IMR-90 (cell line): ENCODE data around the gene ACTRT2. TPM values are rescaled to one million over a fixed set of nuclear protein-coding genes. Genes with fewer than 3 reads are reported as not detected.

ENCODE experiments used
- ATAC-seq: fragments of 200-7000 bp; cut with Tn5 transposase; 2 replicates; pipeline ENCODE4 v1.9.1; 2020; ENCODE audit warnings: low read depth, mild to moderate bottlenecking, moderate library complexity
- BruUV-seq: library from RNA; stranded (reverse); fragments of 400-500 nt; replicated peaks from 2 replicates; lab custom pipeline; 2021; lab: Mats Ljungman, UMichigan
- CTCF ChIA-PET: fragments of 300-600 bp; formaldehyde crosslinking; extraction: SDS; loops from one replicate; lab custom pipeline; 2021; ENCODE audit warnings: antibody characterized with exemption; lab: Yijun Ruan, JAX
- POLR2A ChIA-PET: fragments of 300-600 bp; sonication (Branson Sonifier 250); formaldehyde crosslinking; loops from one replicate; lab custom pipeline; 2022; ENCODE audit warnings: antibody characterized with exemption; ENCODE audit not compliant: unreplicated experiment; lab: Charles Lee
- DNase-seq: peaks from one replicate; pipeline ENCODE4 v3.0.0; 2013
- H2AFZ ChIP-seq: replicated peaks from 2 replicates; pipeline ENCODE3; 2013; ENCODE audit warnings: low read length, mild to moderate bottlenecking; ENCODE audit not compliant: poor library complexity
- H2AK5ac ChIP-seq: 2 replicates; pipeline ENCODE4 v1.6.1; 2013; ENCODE audit warnings: low read depth, low read length, inconsistent platforms
- H2AK9ac ChIP-seq: replicated peaks from 2 replicates; pipeline ENCODE3; 2013; ENCODE audit warnings: mild to moderate bottlenecking, low read depth, low read length, moderate library complexity; ENCODE audit not compliant: poor library complexity
- H2BK120ac ChIP-seq: 2 replicates; pipeline ENCODE4 v1.6.1; 2013; ENCODE audit warnings: low read depth, low read length, inconsistent platforms
- H2BK15ac ChIP-seq: 3 replicates; pipeline ENCODE4 v1.6.1; 2013; ENCODE audit warnings: low read depth, low read length, inconsistent platforms
- H2BK20ac ChIP-seq: 2 replicates; pipeline ENCODE4 v1.6.1; 2013; ENCODE audit warnings: low read depth, mild to moderate bottlenecking, inconsistent platforms, low read length, moderate library complexity
- H2BK5ac ChIP-seq: 2 replicates; pipeline ENCODE4 v1.6.1; 2013; ENCODE audit warnings: mild to moderate bottlenecking, low read depth, low read length, inconsistent platforms; ENCODE audit not compliant: poor library complexity, severe bottlenecking
- H3K14ac ChIP-seq: replicated peaks from 2 replicates; pipeline ENCODE4 v1.6.1; 2013; ENCODE audit warnings: low read depth, low read length, inconsistent platforms
- H3K18ac ChIP-seq: 2 replicates; pipeline ENCODE4 v1.6.1; 2013; ENCODE audit warnings: low read depth, low read length, control low read depth
- H3K23ac ChIP-seq: 2 replicates; pipeline ENCODE4 v1.6.1; 2013; ENCODE audit warnings: low read depth, low read length, inconsistent platforms
- H3K27ac ChIP-seq: 2 replicates; pipeline ENCODE4 v1.5.1; 2013; ENCODE audit warnings: mild to moderate bottlenecking, control low read depth, low read length; ENCODE audit not compliant: insufficient read depth
- H3K27me3 ChIP-seq: 2 replicates; pipeline ENCODE4 v1.6.1; 2013; ENCODE audit warnings: low read length; ENCODE audit not compliant: control insufficient read depth, insufficient read depth
- H3K36me3 ChIP-seq: 2 replicates; pipeline ENCODE4 v1.6.1; 2013; ENCODE audit warnings: low read length, mixed read lengths; ENCODE audit not compliant: control insufficient read depth, insufficient read depth
- H3K4ac ChIP-seq: 2 replicates; pipeline ENCODE4 v1.6.1; 2013; ENCODE audit warnings: low read depth, low read length, inconsistent platforms
- H3K4me1 ChIP-seq: 2 replicates; pipeline ENCODE4 v1.6.1; 2013; ENCODE audit warnings: low read length, mixed read lengths; ENCODE audit not compliant: control insufficient read depth, insufficient read depth
- H3K4me2 ChIP-seq: 2 replicates; pipeline ENCODE4 v1.6.1; 2013; ENCODE audit warnings: low read depth, mild to moderate bottlenecking, control low read depth, low read length, moderate library complexity
- H3K4me3 ChIP-seq: 2 replicates; pipeline ENCODE4 v1.5.1; 2013; ENCODE audit warnings: low read depth, mild to moderate bottlenecking, control low read depth, low read length, moderate library complexity; ENCODE audit not compliant: insufficient read depth
- H3K56ac ChIP-seq: 2 replicates; pipeline ENCODE4 v1.6.1; 2013; ENCODE audit warnings: low read length, inconsistent platforms; ENCODE audit not compliant: insufficient read depth; ENCODE audit errors: extremely low read depth
- H3K79me1 ChIP-seq, 2 experiments: 2 replicates each; pipeline ENCODE4 v1.6.1; 2013; ENCODE audit warnings: low read length in 2 of 2, inconsistent platforms in 1 of 2, low read depth in 1 of 2
- H3K9ac ChIP-seq: 2 replicates; pipeline ENCODE4 v1.6.1; 2013; ENCODE audit warnings: low read depth, low read length, control low read depth
- H3K9me1 ChIP-seq: 2 replicates; pipeline ENCODE4 v1.6.1; 2013; ENCODE audit warnings: low read length, inconsistent platforms; ENCODE audit not compliant: insufficient read depth
- H3K9me3 ChIP-seq: 2 replicates; pipeline ENCODE4 v1.6.1; 2013; ENCODE audit warnings: low read length; ENCODE audit not compliant: control insufficient read depth, insufficient read depth
- H4K20me1 ChIP-seq: 2 replicates; pipeline ENCODE4 v1.6.1; 2013; ENCODE audit warnings: low read length, inconsistent platforms; ENCODE audit not compliant: insufficient read depth
- H4K5ac ChIP-seq: 2 replicates; pipeline ENCODE4 v1.6.1; 2013; ENCODE audit warnings: mild to moderate bottlenecking, low read depth, low read length, control low read depth
- H4K8ac ChIP-seq, 2 experiments: 2 replicates each; pipeline ENCODE4 v1.6.1; 2013; ENCODE audit warnings: low read depth in 2 of 2, low read length in 2 of 2, control low read depth in 1 of 2, inconsistent platforms in 1 of 2
- H4K91ac ChIP-seq: 2 replicates; pipeline ENCODE4 v1.6.1; 2013; ENCODE audit warnings: low read depth, low read length, inconsistent platforms; ENCODE audit not compliant: insufficient read depth
- BHLHE40 ChIP-seq: fragments of 150-350 bp; IDR thresholded peaks from 2 replicates; pipeline ENCODE4 v1.6.1; 2016; ENCODE audit warnings: mild to moderate bottlenecking, low read depth, low read length
- CEBPB ChIP-seq: IDR thresholded peaks from 2 replicates; pipeline ENCODE4 v1.6.1; 2012; ENCODE audit warnings: low read depth, low read length, improper control_type of control experiment
- CHD1 ChIP-seq: IDR thresholded peaks from 2 replicates; pipeline ENCODE4 v1.6.1; 2012; ENCODE audit warnings: low read depth, low read length, improper control_type of control experiment
- FOS ChIP-seq: fragments of 150-350 bp; IDR thresholded peaks from 2 replicates; pipeline ENCODE4 v1.6.1; 2016; ENCODE audit warnings: low read depth, low read length
- MAFK ChIP-seq: IDR thresholded peaks from 2 replicates; pipeline ENCODE4 v1.6.1; 2012; ENCODE audit warnings: low read depth, low read length, improper control_type of control experiment
- MAZ ChIP-seq: IDR thresholded peaks from 2 replicates; pipeline ENCODE4 v1.6.1; 2012; ENCODE audit warnings: low read depth, mild to moderate bottlenecking, low read length, improper control_type of control experiment, moderate library complexity, borderline replicate concordance
- MXI1 ChIP-seq: IDR thresholded peaks from 2 replicates; pipeline ENCODE4 v1.6.1; 2012; ENCODE audit warnings: low read depth, mild to moderate bottlenecking, low read length, moderate library complexity, borderline replicate concordance
- NFE2L2 ChIP-seq: fragments of 150-350 bp; IDR thresholded peaks from 2 replicates; pipeline ENCODE4 v1.6.1; 2016; ENCODE audit warnings: low read depth, mild to moderate bottlenecking, low read length
- POLR2A ChIP-seq: IDR thresholded peaks from 2 replicates; pipeline ENCODE4 v1.6.1; 2012; ENCODE audit warnings: mild to moderate bottlenecking, low read depth, low read length
- RAD21 ChIP-seq: IDR thresholded peaks from 2 replicates; pipeline ENCODE4 v1.6.1; 2012; ENCODE audit warnings: low read length, improper control_type of control experiment
- RCOR1 ChIP-seq: IDR thresholded peaks from 2 replicates; pipeline ENCODE4 v1.6.1; 2012; ENCODE audit warnings: mild to moderate bottlenecking, low read length, improper control_type of control experiment; ENCODE audit not compliant: insufficient replicate concordance
- RFX5 ChIP-seq: IDR thresholded peaks from 2 replicates; pipeline ENCODE4 v1.8.0; 2012; ENCODE audit warnings: low read depth, mild to moderate bottlenecking, low read length, moderate library complexity
- SMC3 ChIP-seq: fragments of 150-350 bp; IDR thresholded peaks from 2 replicates; pipeline ENCODE4 v1.6.1; 2016; ENCODE audit warnings: low read depth, mild to moderate bottlenecking, antibody characterized with exemption, low read length, moderate library complexity
- WGBS, 2 experiments: methylation state at CpG; one replicate each; pipeline versions ENCODE4 v1.1.5 to v1.1.7; 2013; ENCODE audit warnings: missing lambda C conversion rate in 2 of 2; ENCODE audit not compliant: insufficient read length in 1 of 2; ENCODE audit errors: extremely low coverage in 2 of 2; 5-methylcytosine and 5-hydroxymethylcytosine counted together
- dilution Hi-C: fragments of 300-500 bp; cut with HindIII; formaldehyde crosslinking; loops from one replicate; pipeline ENCODE4 v1.14.3; 2018; ENCODE audit warnings: low sequenced_read_pairs; ENCODE audit not compliant: unreplicated experiment
- in situ Hi-C: fragments of 300-500 bp; cut with MboI; formaldehyde crosslinking; loops from 3 replicates; pipeline ENCODE4 v1.14.3; 2019; ENCODE audit warnings: low sequenced_read_pairs, inconsistent platforms, mixed read lengths
- intact Hi-C: fragments of 100-400 bp; cut with micrococcal nuclease; formaldehyde crosslinking; loops from 2 replicates; pipeline ENCODE4 v1.10.0; 2022
- polyA plus RNA-seq, 3 experiments: library from polyadenylated mRNA; depleted of rRNA; stranded (reverse); fragments of >200 nt; gene quantifications; 2 replicates each; pipeline ENCODE4 v1.2.3, GENCODE V29; 2012; ENCODE audit warnings: low replicate concordance in 1 of 3
- total RNA-seq: library from RNA; depleted of rRNA; stranded (reverse); fragments of >200 nt; gene quantifications from 2 replicates; pipeline ENCODE4 v1.2.3, GENCODE V29; 2012
- TF ChIP-seq, protein P1 (sequence below): conservative IDR thresholded peaks from 2 replicates; pipeline ENCODE4 v1.5.1; 2012; ENCODE audit warnings: mild to moderate bottlenecking, low read depth, low read length, improper control_type of control experiment
- TF ChIP-seq, protein P2 (sequence below): fragments of 150-350 bp; IDR thresholded peaks from 2 replicates; pipeline ENCODE4 v1.6.1; 2017; ENCODE audit warnings: mild to moderate bottlenecking, antibody characterized with exemption, low read length, low read depth
- TF ChIP-seq, protein P3 (sequence below): fragments of 150-350 bp; IDR thresholded peaks from 2 replicates; pipeline ENCODE4 v1.6.1; 2016; ENCODE audit warnings: low read depth, mild to moderate bottlenecking, low read length, moderate library complexity, borderline replicate concordance

Gene ACTRT2
- total and polyA plus RNA-seq, 2 of the 4 experiments (the other 2 are of a cell fraction): not detected

DNA sequence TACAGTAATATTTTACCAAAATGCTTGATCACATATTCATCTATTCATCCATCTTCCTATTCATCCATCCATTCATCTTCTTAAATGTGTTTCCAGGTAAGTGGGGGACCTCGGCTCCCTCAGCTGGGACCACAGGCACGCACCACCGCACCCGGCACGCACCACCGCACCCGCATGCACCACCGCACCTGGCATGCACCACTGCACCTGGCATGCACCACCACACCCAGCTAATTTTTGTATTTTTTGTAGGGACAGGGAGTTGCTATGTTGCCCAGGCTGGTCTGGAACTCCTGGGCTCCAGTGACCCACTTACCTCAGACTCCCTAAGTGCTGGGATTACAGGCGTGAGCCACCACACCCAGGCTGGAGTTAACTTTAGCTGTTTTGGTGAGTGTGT, 21.2 kb downstream of the ACTRT2 start:
- POLR2A ChIA-PET: no interaction called here
- no peak overlapping the region for H4K8ac ChIP-seq
- H2AK9ac ChIP-seq: no peak overlapping the region
- no peak overlapping the region for H2BK120ac ChIP-seq
- H3K27me3 ChIP-seq: no peaks in the 10 kb centered on the region
- CTCF ChIA-PET: no interaction called here
- no peaks in the 10 kb centered on the region for H3K9me1 ChIP-seq
- H3K9me3 ChIP-seq: peaks cover 17% of the 10 kb centered on the region
- H3K4me1 ChIP-seq: no peaks in the 10 kb centered on the region
- in situ Hi-C loops (no loop called here), intact Hi-C loops (no loop called here), dilution Hi-C loops (no loop called here)
- H3K18ac ChIP-seq: no peak overlapping the region
- no CpG with 5 or more reads among the region's 9 CpGs for WGBS, 2 experiments
- H3K23ac ChIP-seq: no peak overlapping the region
- H2AK5ac ChIP-seq: no peak overlapping the region
- H3K36me3 ChIP-seq: no peaks in the 10 kb centered on the region
- no TSS peak for BruUV-seq
- H2BK5ac ChIP-seq: no peak overlapping the region
- H3K4me3 ChIP-seq: no peak overlapping the region
- no peak for DNase-seq
- no peak overlapping the region for H4K5ac ChIP-seq
- no peak overlapping the region for H2BK20ac ChIP-seq
- H3K56ac ChIP-seq: no peak overlapping the region
- TF ChIP-seq RAD21: no peak
- no peak for TF ChIP-seq MXI1
- TF ChIP-seq, protein P1, sequence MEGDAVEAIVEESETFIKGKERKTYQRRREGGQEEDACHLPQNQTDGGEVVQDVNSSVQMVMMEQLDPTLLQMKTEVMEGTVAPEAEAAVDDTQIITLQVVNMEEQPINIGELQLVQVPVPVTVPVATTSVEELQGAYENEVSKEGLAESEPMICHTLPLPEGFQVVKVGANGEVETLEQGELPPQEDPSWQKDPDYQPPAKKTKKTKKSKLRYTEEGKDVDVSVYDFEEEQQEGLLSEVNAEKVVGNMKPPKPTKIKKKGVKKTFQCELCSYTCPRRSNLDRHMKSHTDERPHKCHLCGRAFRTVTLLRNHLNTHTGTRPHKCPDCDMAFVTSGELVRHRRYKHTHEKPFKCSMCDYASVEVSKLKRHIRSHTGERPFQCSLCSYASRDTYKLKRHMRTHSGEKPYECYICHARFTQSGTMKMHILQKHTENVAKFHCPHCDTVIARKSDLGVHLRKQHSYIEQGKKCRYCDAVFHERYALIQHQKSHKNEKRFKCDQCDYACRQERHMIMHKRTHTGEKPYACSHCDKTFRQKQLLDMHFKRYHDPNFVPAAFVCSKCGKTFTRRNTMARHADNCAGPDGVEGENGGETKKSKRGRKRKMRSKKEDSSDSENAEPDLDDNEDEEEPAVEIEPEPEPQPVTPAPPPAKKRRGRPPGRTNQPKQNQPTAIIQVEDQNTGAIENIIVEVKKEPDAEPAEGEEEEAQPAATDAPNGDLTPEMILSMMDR: no peak
- TF ChIP-seq POLR2A: no peak
- TF ChIP-seq RCOR1: no peak
- TF ChIP-seq MAZ: no peak
- no peak for TF ChIP-seq CEBPB
- no peak for TF ChIP-seq SMC3
- no peak for TF ChIP-seq MAFK
- no peak for TF ChIP-seq RFX5
- TF ChIP-seq, protein P2, sequence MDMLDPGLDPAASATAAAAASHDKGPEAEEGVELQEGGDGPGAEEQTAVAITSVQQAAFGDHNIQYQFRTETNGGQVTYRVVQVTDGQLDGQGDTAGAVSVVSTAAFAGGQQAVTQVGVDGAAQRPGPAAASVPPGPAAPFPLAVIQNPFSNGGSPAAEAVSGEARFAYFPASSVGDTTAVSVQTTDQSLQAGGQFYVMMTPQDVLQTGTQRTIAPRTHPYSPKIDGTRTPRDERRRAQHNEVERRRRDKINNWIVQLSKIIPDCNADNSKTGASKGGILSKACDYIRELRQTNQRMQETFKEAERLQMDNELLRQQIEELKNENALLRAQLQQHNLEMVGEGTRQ: no peak
- no peak for TF ChIP-seq BHLHE40
- TF ChIP-seq NFE2L2: no peak
- TF ChIP-seq FOS: no peak
- TF ChIP-seq, protein P3, sequence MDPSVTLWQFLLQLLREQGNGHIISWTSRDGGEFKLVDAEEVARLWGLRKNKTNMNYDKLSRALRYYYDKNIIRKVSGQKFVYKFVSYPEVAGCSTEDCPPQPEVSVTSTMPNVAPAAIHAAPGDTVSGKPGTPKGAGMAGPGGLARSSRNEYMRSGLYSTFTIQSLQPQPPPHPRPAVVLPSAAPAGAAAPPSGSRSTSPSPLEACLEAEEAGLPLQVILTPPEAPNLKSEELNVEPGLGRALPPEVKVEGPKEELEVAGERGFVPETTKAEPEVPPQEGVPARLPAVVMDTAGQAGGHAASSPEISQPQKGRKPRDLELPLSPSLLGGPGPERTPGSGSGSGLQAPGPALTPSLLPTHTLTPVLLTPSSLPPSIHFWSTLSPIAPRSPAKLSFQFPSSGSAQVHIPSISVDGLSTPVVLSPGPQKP: no peak
- TF ChIP-seq CHD1: no peak
- no peak overlapping the region for H2BK15ac ChIP-seq
- H3K4me2 ChIP-seq: no peak overlapping the region
- no peak overlapping the region for H2AFZ ChIP-seq
- no peak overlapping the region for H3K4ac ChIP-seq
- H3K79me1 ChIP-seq: no peaks in the 10 kb centered on the region
- H3K14ac ChIP-seq: no peak overlapping the region
- H3K27ac ChIP-seq: no peak overlapping the region
- no peak overlapping the region for H4K91ac ChIP-seq
- no peak for ATAC-seq
- H4K20me1 ChIP-seq: no peaks in the 10 kb centered on the region
- no peak overlapping the region for H3K9ac ChIP-seq
